ENCODE data around the gene GRK5.

The GRK5 gene

DNA sequence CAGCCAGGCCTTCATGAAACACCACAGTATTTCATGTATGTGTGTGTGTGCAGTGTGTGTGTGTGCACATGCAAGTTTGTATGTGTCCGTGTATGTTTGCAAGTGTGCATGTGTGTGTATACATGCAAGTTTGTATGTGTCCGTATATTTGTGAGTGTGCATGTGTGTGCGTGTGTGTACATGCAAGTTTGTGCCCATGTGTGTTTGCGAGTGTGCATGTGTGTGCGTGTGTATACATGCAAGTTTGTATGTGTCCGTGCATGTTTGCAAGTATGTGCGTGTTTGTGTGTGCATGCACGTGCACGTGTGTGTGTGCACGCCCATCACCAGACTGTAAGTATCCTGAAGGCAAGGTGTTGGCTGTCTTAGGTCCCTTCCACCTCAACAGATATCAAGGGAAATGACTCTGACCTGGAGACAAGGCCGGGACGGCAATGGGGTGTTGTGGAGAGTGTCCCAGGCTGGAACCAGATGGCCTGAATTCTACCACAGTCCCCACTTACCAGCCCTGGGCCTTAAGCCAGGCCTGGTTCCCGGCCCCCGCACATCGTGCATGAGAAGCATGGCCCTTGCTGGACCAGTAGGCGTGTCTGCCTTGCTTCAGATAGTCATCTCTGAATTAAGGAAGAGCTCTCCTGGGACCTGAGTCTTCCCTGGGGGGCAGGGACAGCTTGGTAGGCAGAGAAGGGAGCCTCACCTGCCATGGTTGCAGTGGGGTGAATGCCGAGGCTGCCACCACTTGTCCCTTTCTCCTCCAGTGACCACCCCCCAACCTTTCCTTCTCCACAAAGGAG is 140.0 kb downstream of the GRK5 start:
- Histone ChIP-seq H3K36me3 (no peaks in the 10 kb centered on the region), H3K4me3 (ENCODE audit: low read depth, low read length) (no peak overlapping the region), H3K27me3 (no peaks in the 10 kb centered on the region), H3K4me1 (peaks cover 5% of the 10 kb centered on the region), H3K9me3 (no peaks in the 10 kb centered on the region)
- no peak for DNase-seq
- TF ChIP-seq, protein P1, sequence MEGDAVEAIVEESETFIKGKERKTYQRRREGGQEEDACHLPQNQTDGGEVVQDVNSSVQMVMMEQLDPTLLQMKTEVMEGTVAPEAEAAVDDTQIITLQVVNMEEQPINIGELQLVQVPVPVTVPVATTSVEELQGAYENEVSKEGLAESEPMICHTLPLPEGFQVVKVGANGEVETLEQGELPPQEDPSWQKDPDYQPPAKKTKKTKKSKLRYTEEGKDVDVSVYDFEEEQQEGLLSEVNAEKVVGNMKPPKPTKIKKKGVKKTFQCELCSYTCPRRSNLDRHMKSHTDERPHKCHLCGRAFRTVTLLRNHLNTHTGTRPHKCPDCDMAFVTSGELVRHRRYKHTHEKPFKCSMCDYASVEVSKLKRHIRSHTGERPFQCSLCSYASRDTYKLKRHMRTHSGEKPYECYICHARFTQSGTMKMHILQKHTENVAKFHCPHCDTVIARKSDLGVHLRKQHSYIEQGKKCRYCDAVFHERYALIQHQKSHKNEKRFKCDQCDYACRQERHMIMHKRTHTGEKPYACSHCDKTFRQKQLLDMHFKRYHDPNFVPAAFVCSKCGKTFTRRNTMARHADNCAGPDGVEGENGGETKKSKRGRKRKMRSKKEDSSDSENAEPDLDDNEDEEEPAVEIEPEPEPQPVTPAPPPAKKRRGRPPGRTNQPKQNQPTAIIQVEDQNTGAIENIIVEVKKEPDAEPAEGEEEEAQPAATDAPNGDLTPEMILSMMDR (IDR thresholded peaks at IDR 0.05; ENCODE audit: low read depth, low read length), result no peak

DNA sequence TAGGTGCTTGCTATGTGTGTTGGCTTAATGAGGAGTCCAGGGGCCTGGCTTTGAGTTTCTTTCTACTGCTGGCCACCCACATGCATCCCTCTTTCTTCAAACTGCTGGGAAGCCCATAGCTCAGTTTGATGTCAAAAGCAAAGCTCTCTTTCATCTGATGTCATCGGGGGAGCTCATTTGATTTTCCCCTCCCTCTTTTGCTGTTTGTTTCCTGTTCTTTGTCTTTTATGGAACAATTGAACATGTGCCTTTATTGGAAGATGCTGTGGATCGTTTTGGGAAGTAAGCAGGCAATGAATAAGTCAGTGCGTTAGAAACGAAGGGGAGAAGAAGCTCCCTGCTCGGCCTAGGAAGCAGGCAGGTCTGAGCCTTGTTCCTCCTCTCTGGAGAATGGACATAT is 140.7 kb downstream of the GRK5 start:
- DNase-seq, result no peak
- Histone ChIP-seq H3K9me3 (no peaks in the 10 kb centered on the region), H3K36me3 (no peaks in the 10 kb centered on the region), H3K4me1 (peaks cover 5% of the 10 kb centered on the region), H3K27me3 (no peaks in the 10 kb centered on the region), H3K4me3 (ENCODE audit: low read depth, low read length) (no peak overlapping the region)
- TF ChIP-seq, protein P1 (IDR thresholded peaks at IDR 0.05; ENCODE audit: low read depth, low read length), result no peak

DNA sequence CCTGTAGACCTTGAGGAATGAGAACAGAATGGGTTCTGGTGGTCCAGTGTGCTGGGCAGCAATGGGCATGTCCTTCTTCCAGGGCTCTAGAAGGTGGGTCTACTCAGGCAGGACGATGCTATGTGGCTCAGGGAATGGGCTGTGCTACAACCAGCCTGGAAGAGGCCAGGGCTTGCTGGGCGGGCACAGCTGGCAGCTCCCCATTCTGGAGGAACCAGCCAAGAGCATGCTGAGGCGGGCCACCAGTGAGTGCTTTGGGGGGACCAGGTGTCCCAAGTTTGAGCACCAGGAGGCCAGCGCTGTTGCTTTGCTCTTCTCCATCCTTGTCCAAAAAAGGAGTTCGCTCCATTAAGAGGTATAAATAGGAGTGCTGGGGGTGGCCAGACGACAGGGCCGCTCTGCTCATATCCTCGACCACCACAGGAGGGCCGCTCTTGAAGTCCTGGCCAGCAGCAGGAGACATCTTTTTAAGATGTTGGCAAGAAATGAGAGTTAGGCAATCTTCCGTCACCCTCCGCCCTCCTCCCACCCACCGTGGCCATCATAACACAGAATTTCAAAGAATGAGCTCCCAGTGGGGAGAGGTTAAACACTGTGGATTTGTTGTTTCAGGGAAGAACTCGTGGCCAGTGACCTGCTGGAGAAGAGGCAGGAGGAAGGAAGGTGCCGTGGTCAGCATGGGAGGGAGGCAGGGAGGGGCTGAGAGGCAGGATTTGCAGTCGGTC is 141.3 kb downstream of the GRK5 start:
- TF ChIP-seq, protein P1 (IDR thresholded peaks at IDR 0.05; ENCODE audit: low read depth, low read length), result no peak
- no peak for DNase-seq
- Histone ChIP-seq H3K4me3 (ENCODE audit: low read depth, low read length) (no peak overlapping the region), H3K9me3 (no peaks in the 10 kb centered on the region), H3K36me3 (no peaks in the 10 kb centered on the region), H3K27me3 (no peaks in the 10 kb centered on the region), H3K4me1 (peaks cover 5% of the 10 kb centered on the region)

DNA sequence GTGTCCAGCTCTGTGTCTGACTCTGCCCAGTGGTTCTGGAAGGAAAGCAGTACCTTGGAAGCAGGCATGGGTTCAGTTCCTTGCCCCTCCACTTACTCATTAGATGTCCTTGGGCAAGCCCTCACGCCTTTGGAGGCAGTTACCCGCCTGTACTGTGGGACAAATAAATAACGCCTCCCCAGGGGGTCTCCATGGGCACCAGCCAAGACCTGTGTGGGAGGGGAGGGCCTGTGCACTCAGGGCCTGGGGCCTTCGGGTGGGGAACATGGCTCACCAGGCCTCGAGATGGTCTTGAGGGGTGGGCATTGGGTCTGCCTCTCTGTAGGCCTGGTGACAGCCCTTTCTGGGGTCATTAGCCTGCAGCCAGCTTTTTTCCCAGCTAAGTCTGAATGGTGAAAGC is 142.0 kb downstream of the GRK5 start:
- Histone ChIP-seq H3K36me3 (no peaks in the 10 kb centered on the region), H3K4me3 (ENCODE audit: low read depth, low read length) (no peak overlapping the region), H3K9me3 (no peaks in the 10 kb centered on the region), H3K27me3 (no peaks in the 10 kb centered on the region), H3K4me1 (peaks cover 5% of the 10 kb centered on the region)
- DNase-seq, result no peak
- TF ChIP-seq, protein P1 (IDR thresholded peaks at IDR 0.05; ENCODE audit: low read depth, low read length), result no peak

DNA sequence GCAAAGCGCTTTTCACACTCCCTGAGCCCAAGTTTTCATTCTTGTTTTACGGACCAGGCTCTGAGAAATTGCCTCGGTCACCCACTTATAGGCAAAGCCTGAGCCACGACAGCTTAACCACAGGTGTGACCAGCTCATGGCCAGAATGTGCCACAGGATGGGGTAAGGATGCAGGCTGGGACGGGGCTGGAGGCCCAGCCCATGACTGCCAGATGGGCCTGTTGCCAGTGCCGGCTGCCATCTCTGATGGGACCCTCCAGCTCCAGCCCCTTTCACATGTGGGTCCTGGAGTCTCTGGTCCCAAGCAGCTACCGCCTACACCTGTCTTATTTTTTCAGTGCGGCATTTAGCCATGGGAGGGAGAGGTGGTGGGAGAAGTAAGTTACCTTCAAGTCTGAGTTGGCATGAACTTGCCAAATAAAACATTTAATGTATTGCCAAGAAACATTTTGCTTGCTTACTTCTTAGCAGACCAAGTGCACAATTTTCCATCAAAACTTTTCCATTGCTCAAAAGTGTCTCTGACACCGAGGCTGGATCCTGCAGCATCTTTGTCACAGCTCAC is 142.6 kb downstream of the GRK5 start:
- H3K4me3 ChIP-seq (ENCODE audit: low read depth, low read length), result no peak overlapping the region
- TF ChIP-seq, protein P1 (IDR thresholded peaks at IDR 0.05; ENCODE audit: low read depth, low read length), result no peak
- H3K27me3 ChIP-seq, result no peaks in the 10 kb centered on the region
- no peak for DNase-seq
- H3K4me1 ChIP-seq, result peaks cover 5% of the 10 kb centered on the region
- no peaks in the 10 kb centered on the region for H3K36me3 ChIP-seq
- H3K9me3 ChIP-seq, result no peaks in the 10 kb centered on the region
